ENCODE measurements around the gene REV1.

Gene REV1

GRCh38 chr2:99489761-99490622, at the start of gene REV1:
REV1 (minus strand) TSS chr2:99490017; CDS start chr2:99464975, 25,042 bp downstream.
- TF ChIP-seq TSHZ2 (CRISPR knock-in tag; IDR thresholded peaks at IDR 0.05): no peak
- TF ChIP-seq CSRNP3 (CRISPR knock-in tag; IDR thresholded peaks at IDR 0.05): no peak
- no peak for TF ChIP-seq POU6F1 (CRISPR knock-in tag; IDR thresholded peaks at IDR 0.05; ENCODE audit: borderline replicate concordance, low read depth)
- no peak for TF ChIP-seq ZC3H10 (CRISPR knock-in tag; IDR thresholded peaks at IDR 0.05)
- no peak for TF ChIP-seq BACH2 (CRISPR knock-in tag; IDR thresholded peaks at IDR 0.05; ENCODE audit: borderline replicate concordance)
- no peak for TF ChIP-seq ARNTL (CRISPR knock-in tag; IDR thresholded peaks at IDR 0.05; ENCODE audit: borderline replicate concordance, low read depth)
- no peak for TF ChIP-seq RARB (CRISPR knock-in tag; IDR thresholded peaks at IDR 0.05)
- TF ChIP-seq ZNF565 (CRISPR knock-in tag; conservative IDR thresholded peaks at IDR 0.05; ENCODE audit: low read depth): no peak
- TF ChIP-seq PPARA (CRISPR knock-in tag; IDR thresholded peaks at IDR 0.05; ENCODE audit: borderline replicate concordance): no peak
- TF ChIP-seq ZNF70 (CRISPR knock-in tag; IDR thresholded peaks at IDR 0.05): no peak
- no peak for TF ChIP-seq GLIS3 (CRISPR knock-in tag; IDR thresholded peaks at IDR 0.05)
- TF ChIP-seq ZNF8 (CRISPR knock-in tag; IDR thresholded peaks at IDR 0.05): no peak
- TF ChIP-seq TOX (CRISPR knock-in tag; IDR thresholded peaks at IDR 0.05; ENCODE audit: borderline replicate concordance): no peak
- no peak for TF ChIP-seq PATZ1 (CRISPR knock-in tag; IDR thresholded peaks at IDR 0.05; ENCODE audit: borderline replicate concordance)
- no peak for TF ChIP-seq ZFP3 (CRISPR knock-in tag; IDR thresholded peaks at IDR 0.05)
- no peak for TF ChIP-seq ISL1 (CRISPR knock-in tag; IDR thresholded peaks at IDR 0.05)
- no peak for TF ChIP-seq ZFP30 (CRISPR knock-in tag; IDR thresholded peaks at IDR 0.05)
- TF ChIP-seq TCF4 (CRISPR knock-in tag; IDR thresholded peaks at IDR 0.05; ENCODE audit: borderline replicate concordance): no peak
- no peak for TF ChIP-seq CREB5 (CRISPR knock-in tag; IDR thresholded peaks at IDR 0.05; ENCODE audit: low read depth)
- ATAC-seq: peak; percentile 93

- TF ChIP-seq ZFP30 (CRISPR knock-in tag; IDR thresholded peaks at IDR 0.05) (no peak), PATZ1 (CRISPR knock-in tag; IDR thresholded peaks at IDR 0.05; ENCODE audit: borderline replicate concordance) (no peak), CREB5 (CRISPR knock-in tag; IDR thresholded peaks at IDR 0.05; ENCODE audit: low read depth) (no peak), OSR1 (CRISPR knock-in tag; IDR thresholded peaks at IDR 0.05) (no peak), ZNF565 (CRISPR knock-in tag; conservative IDR thresholded peaks at IDR 0.05; ENCODE audit: low read depth) (no peak), CSRNP3 (CRISPR knock-in tag; IDR thresholded peaks at IDR 0.05) (no peak), TCF4 (CRISPR knock-in tag; IDR thresholded peaks at IDR 0.05; ENCODE audit: borderline replicate concordance) (no peak), RARB (CRISPR knock-in tag; IDR thresholded peaks at IDR 0.05) (no peak), ISL1 (CRISPR knock-in tag; IDR thresholded peaks at IDR 0.05) (no peak)
- ATAC-seq: no peak
Observed at GRCh38 chr2:99537910-99538485, 48.2 kb upstream of the REV1 start.
